M059J (cell line): ENCODE measurements around the gene MAP1B. TPM values are rescaled to one million over a fixed set of nuclear protein-coding genes. Genes with fewer than 3 reads are reported as not detected.
"Not testable (repeated sequence)": the region's sequence is repeated elsewhere in the genome, so short reads cannot be mapped to it uniquely, and the experiment has no call there.

Experiments
- DNase-seq: peaks from one replicate; pipeline ENCODE4 v3.0.0-alpha.2; 2012; ENCODE audit warnings: low read depth
- total RNA-seq: library from RNA; depleted of rRNA; stranded (reverse); fragments of >200 nt; shearing (Covaris generic); gene quantifications from 2 replicates; pipeline ENCODE4 v1.2.3, GENCODE V29; 2014

Gene MAP1B
- total RNA-seq, 1 experiment from 2014 or later, result 200 TPM

DNA sequence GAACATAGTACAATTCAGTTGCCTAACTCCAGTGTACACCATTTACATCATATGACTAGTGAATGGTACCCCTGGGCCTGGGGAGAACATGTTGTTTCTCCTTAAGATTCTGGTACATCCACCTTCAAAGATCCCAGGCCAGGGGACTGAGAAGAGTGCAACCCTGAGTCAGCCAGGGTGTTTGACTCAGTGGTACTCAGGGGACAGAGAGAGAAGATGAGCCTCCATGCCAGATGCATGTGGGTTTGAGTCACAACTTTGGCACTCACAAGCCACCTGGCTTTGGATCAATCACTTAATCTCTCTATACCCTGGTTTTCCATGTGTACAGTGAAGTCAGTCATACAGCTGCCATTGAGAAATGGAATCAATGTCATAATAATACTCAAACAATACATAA lies 53.7 kb downstream of the MAP1B start:
- DNase-seq, result peak; percentile 51

DNA sequence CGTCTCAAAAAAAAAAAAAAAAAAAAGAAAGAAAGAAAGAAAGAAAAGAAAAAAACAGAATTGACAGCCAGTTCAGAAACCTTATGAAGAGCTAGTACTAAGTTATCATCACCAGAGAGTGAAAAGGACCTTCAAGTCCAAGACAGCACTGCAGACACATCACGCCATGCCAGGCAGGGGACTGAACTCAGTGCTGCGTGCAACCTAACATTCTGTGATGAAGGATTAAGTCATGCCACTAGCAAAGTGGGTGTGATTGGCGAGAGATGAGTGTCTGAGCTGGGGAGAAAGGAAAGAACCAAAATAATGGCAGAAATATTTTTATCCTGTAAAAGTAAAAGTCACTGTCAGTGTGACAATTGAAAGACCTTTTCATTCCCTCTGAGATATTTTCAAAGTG lies 54.7 kb downstream of the MAP1B start:
- DNase-seq, result no peak

- peak; percentile 24 for DNase-seq
Observed at GRCh38 chr5:72163349-72163983, 56.2 kb downstream of the MAP1B start.

DNA sequence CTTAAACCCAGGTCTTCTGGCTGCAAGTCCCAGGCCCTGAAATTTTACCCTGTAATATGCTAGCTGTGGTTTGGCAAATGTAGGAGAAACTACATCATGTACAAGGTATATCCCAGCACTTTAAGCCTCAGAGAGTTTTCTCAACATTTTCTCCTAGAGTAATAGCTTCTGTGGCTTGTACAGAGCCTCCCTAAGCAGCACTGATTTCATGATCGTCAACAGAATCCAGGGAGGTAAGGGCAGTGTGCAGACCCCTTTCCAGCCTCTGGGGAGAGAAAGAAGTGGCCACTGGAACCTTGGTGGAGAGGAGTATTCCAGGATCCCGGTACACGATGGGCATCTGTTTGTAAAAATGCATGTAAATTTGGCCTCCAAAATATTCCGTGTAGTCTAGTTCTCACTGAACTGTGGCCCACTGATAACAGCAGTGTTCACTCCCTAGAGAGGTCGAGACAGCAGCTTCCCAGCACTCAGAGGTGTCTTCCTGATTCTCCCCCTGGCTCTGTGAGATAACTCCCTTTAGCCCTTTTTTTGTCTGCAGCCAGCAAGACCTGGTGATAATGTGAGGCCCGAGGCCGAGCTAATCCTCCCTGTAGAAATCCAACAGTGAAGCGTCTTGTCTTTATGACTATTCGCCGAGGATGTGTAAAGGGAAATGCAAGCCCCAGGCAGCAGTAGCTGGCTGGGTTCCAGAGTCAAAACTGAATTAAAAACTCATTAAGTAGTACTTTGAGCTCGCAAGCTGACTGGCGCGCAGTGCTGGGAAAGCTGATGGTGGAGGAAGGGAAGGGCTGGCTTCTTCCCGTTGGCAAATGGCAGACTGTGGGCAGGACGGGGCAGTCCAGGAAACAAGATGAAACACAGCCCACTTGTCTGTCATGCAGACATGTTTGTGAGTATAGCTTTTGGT lies 59.0 kb downstream of the MAP1B start:
- peak; percentile 96 for DNase-seq

- no peak for DNase-seq
Observed at GRCh38 chr5:72167257-72167656, 60.0 kb downstream of the MAP1B start.

DNA sequence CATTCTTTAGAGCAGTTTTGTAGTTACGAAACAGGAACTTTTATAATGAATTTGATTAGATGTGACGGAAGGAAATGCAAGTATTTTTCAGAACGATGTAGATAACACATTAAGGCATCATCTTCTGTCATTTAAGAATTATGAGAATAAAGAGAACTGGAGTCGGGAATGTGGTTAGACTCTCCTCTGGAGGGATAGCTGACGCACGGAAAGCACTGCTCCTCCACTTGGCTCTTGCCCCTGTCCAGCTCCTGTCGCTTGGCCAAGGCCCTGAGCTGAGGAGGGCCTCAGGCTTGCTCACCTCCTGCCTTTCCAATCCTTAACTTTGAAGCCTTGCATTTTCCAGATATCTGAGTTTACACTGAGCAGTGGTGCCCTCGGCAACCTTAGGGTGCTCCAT lies 60.5 kb downstream of the MAP1B start:
- DNase-seq, result no peak

DNA sequence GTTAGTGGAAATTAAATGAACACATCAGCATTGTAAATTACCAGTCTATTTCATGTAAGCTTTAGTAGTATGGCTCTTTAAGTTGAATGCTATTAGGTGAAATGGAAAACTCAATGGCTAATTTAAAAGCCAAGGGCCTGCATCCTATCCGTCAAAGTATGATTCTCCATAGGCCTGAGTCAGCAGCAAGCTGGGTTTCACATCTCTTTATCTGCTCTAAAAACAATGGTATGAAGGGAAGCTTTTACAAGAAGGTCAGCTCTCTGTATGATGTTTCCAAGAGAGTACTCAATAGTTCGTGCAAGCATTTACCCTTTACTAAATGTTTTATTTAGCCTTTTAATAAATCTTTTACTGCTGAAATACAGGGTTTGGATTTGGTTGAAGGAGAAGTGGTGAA lies 62.8 kb downstream of the MAP1B start:
- DNase-seq, result no peak

DNA sequence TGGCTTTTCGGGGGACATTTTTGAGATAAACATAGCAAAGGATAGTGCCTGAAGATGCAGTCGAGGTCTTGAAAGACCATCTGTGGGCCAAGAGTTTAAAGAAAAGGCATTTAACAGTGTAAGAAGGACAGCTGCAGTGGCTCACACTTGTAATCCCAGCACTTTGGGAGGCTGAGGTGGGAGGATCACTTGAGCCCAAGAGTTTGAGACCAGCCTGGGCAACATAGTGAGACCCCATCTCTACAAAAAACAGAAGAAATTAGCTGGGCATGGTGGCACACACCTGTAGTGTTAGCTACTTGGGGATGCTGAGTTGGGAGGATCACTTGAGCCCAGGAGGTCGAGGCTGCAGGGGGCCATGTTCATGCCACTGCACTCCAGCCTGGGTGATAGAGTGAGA lies 63.9 kb downstream of the MAP1B start:
- not testable (repeated sequence) for DNase-seq

- DNase-seq, result no peak
Observed at GRCh38 chr5:72171667-72172066, 64.4 kb downstream of the MAP1B start.

GRCh38 chr5:72172786-72173185 lies 65.5 kb downstream of the MAP1B start:
- DNase-seq, result no peak

DNA sequence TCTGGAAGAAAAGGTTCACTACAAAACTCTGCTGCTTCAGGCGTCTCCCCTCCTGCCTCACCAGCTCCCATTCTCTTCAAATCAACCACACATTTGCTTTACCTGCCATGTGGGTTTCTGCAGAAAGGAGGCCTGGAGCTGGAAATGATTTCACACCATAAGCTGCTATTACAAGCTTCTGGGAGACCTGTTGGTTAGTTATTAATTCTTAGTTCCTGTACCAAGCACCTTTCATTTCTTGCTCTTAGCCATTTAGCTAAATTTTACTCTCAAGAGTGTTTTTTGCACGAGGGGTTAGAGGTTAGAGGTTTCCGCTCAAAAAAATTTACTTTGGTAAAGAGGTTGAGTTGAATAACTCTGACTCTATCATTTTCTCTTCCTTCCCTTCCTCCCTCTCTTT lies 70.3 kb downstream of the MAP1B start:
- DNase-seq, result no peak

- DNase-seq, result peak; percentile 97
Observed at GRCh38 chr5:72179028-72179815, 71.9 kb downstream of the MAP1B start.

DNA sequence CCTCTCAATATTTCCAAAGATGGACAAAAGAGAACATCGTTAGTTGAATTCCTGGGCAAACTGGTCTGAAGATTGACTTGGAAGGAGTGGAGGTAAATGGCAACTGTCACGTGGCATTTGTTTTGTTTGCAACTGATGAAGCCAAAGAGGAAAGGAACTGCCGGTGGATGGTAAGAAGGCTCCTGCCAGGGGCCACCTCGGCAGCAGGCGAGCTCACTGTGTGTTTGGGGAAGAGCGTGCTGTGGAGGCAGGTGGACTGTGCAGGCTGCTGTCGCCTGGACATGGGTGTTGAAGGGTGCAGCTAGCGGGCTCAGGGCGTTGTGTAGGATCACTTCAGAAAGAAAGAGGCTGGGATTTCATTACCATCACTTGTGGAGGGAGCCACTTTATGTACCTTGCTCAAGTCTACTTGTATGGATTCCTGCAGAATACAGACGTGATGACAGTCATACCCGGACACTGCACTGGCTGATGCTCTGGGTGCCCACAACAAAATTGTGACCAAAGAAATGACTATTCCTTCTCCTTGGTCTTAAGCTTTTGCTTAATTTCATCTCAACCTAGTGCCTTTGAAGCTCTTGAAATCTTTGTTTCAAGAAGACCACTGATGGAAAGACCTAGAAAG lies 72.7 kb downstream of the MAP1B start:
- peak; percentile 54 for DNase-seq

DNA sequence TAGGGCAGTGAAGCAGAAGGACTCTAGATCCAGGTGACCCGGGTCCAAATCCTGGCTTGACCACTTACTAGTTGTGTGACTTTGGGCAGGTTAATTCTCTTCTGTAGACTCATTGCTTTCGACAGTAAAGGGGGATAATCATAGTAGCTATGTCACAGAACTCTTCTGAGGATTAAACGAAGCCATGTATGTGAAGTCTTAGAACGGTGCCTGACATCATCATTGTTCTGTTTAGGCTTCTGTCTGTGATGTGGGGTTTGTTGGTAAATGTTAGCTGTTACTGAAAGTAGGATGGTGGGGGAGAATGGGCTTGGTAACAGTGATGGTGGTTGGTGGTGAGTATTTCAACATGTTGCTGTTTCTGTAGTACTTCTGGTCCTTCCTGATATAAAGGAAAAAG lies 73.7 kb downstream of the MAP1B start:
- no peak for DNase-seq

DNA sequence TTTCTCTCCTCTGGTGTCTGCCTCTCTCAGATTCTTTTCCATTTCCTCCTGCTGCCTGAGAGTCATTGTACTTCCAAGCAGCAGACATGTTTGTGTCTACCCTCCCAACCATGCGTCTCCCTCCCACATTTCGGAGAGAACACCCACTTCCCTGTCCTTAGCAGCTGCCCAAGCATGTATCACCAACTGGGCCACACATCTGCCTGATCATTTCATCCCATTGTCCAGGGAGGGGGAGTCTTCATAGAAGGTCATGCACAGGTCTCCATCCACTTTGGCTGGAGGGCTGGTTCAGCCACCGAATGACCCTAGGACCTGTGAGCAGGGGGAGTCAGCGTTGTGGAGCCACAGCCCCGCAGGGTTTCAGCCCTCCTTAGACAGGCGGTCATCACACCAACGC lies 75.4 kb downstream of the MAP1B start:
- DNase-seq, result no peak

DNA sequence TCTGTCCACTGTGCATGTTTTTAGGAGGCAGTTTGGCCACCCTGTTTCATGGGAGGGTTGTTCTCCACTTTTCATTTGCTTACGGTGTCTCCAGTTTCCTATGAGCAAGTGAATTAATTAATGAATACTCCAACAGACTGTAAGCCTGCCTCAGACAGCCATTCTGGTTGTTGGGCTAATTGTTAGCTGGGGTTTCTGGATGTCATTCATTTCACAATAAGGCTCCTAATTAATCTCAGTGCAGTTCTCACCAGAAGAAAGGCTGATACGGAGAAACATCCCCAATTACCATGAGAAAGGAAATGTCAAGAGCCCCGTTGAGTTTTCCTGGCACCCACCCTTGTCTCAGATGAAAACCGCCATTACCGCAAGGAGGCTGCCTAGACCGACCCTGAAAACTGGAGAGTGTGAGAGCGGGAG lies 75.8 kb downstream of the MAP1B start:
- no peak for DNase-seq

DNA sequence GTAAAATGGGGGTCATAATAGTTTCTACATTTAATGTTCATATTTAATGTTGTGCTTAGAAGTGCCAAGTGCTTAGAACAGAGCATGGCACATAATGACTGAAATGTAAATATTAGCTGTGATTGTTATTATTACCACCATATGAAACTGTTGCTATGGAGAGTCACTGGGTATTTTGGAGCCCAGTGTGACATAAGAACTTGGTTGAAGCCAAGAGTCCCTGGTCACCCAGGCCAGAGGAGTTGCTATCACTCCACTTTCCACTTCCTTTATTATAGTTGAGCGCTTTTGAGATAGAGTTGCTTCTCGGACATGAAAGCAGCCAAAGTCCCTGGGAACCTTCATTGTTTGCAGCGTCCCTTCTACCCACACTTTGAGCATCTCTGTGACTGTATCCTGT lies 77.1 kb downstream of the MAP1B start:
- DNase-seq, result no peak

- DNase-seq, result no peak
Observed at GRCh38 chr5:72185496-72186329, 78.4 kb downstream of the MAP1B start.

DNA sequence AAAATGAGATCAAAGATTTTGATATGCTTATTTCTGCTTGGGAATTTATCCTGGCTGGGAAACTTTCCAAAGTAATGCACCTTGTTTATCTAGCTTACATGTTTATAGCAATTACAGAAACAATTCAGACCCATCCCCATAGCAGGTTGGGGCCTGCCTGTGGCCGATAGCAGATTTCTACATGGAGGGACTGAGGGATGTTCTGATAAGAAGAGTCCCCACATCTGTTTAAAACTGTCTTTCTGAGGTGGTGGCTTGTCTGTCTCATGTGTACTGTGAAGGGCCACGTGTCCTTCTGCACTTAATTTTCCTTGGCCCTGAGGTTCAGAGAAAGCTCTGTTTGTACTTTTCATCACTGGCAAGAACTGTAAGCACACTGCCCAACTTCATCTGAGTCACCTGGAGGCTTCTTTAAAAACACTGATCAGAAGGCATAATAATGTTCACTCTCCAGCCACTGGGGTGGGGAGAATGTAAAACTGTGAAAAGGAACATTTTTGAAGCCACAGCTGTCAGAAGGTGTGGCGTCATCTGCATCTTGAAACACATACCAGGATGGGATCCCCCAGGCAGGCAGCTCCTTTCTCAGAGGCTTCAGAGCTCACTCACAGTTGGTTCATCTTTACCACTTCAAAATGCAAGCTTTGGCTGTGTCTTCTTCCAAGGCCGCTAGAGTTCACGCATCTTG lies 80.3 kb downstream of the MAP1B start:
- no peak for DNase-seq

GRCh38 chr5:72188166-72188565 lies 80.9 kb downstream of the MAP1B start:
- no peak for DNase-seq
